Astrocyte (in vitro differentiated cells and primary cell): ENCODE results near the gene IL1B. TPM values are rescaled to one million over a fixed set of nuclear protein-coding genes. Genes with fewer than 3 reads are reported as not detected.

Source experiments
- DNase-seq: peaks from one replicate; pipeline ENCODE4 v3.0.0-alpha.2; 2010; ENCODE audit warnings: low read depth
- FAIRE-seq: peaks from 2 replicates; lab custom pipeline; 2011; peaks lifted over from hg19 to GRCh38; lab: Jason Lieb, UNC
- H2AFZ ChIP-seq: 2 replicates; pipeline ENCODE4 v1.6.0; 2012; ENCODE audit warnings: low read depth, low read length, inconsistent platforms
- H3K27ac ChIP-seq: 2 replicates; pipeline ENCODE4 v1.5.1; 2011; ENCODE audit warnings: low read depth, low read length, inconsistent platforms
- H3K27me3 ChIP-seq: 2 replicates; pipeline ENCODE4 v1.6.0; 2011; ENCODE audit warnings: low read length, inconsistent platforms; ENCODE audit not compliant: insufficient read depth
- H3K36me3 ChIP-seq: 2 replicates; pipeline ENCODE4 v1.5.1; 2011; ENCODE audit warnings: low read length, inconsistent platforms; ENCODE audit not compliant: insufficient read depth
- H3K4me1 ChIP-seq: 2 replicates; pipeline ENCODE4 v1.5.1; 2011; ENCODE audit warnings: low read length, inconsistent platforms; ENCODE audit not compliant: insufficient read depth
- H3K4me2 ChIP-seq: 2 replicates; pipeline ENCODE4 v1.6.0; 2012; ENCODE audit warnings: low read length, inconsistent platforms
- H3K4me3 ChIP-seq: 2 replicates; pipeline ENCODE4 v1.5.1; 2011; ENCODE audit warnings: low read depth, mild to moderate bottlenecking, low read length, inconsistent platforms; ENCODE audit not compliant: insufficient read depth
- H3K79me2 ChIP-seq: 2 replicates; pipeline ENCODE4 v1.6.0; 2012; ENCODE audit warnings: mild to moderate bottlenecking, low read length, inconsistent platforms; ENCODE audit not compliant: insufficient read depth
- H3K9ac ChIP-seq: 2 replicates; pipeline ENCODE4 v1.6.0; 2012; ENCODE audit warnings: mild to moderate bottlenecking, low read length, inconsistent platforms
- H3K9me3 ChIP-seq: 2 replicates; pipeline ENCODE4 v1.5.1; 2012; ENCODE audit warnings: low read depth, mild to moderate bottlenecking, low read length, inconsistent platforms; ENCODE audit not compliant: insufficient read depth
- H4K20me1 ChIP-seq: 2 replicates; pipeline ENCODE4 v1.6.0; 2012; ENCODE audit warnings: low read length, inconsistent platforms; ENCODE audit not compliant: insufficient read depth
- H3K27ac Mint-ChIP-seq: one replicate; pipeline ENCODE4 v1.8.0; 2021; ENCODE audit warnings: mild to moderate bottlenecking, mixed read lengths; ENCODE audit not compliant: unreplicated experiment
- H3K27me3 Mint-ChIP-seq: one replicate; pipeline ENCODE4 v1.8.0; 2021; ENCODE audit warnings: low read depth, mixed read lengths; ENCODE audit not compliant: unreplicated experiment
- H3K36me3 Mint-ChIP-seq: one replicate; pipeline ENCODE4 v1.8.0; 2021; ENCODE audit warnings: low read depth, mixed read lengths; ENCODE audit not compliant: unreplicated experiment
- H3K4me1 Mint-ChIP-seq: one replicate; pipeline ENCODE4 v1.8.0; 2021; ENCODE audit warnings: low read depth, mixed read lengths; ENCODE audit not compliant: unreplicated experiment
- H3K4me3 Mint-ChIP-seq: one replicate; pipeline ENCODE4 v1.8.0; 2021; ENCODE audit warnings: mild to moderate bottlenecking, moderate library complexity, mixed read lengths; ENCODE audit not compliant: unreplicated experiment
- H3K9me3 Mint-ChIP-seq: one replicate; pipeline ENCODE4 v1.8.0; 2021; ENCODE audit warnings: mild to moderate bottlenecking, mixed read lengths; ENCODE audit not compliant: unreplicated experiment
- CTCF ChIP-seq: IDR thresholded peaks from 2 replicates; pipeline ENCODE4 v1.5.1; 2011; ENCODE audit warnings: low read depth, mild to moderate bottlenecking, inconsistent platforms, low read length, moderate library complexity; ENCODE audit not compliant: insufficient read depth
- EZH2 ChIP-seq: IDR thresholded peaks from 2 replicates; pipeline ENCODE4 v1.6.1; 2012; ENCODE audit warnings: mild to moderate bottlenecking, low read length, inconsistent platforms; ENCODE audit not compliant: insufficient read depth
- total RNA-seq: library from RNA; stranded (reverse); gene quantifications from 2 replicates; pipeline ENCODE4 v1.2.1, GENCODE V29; 2021

The IL1B gene
- total RNA-seq, 1 donor from 2014 or later: not detected

GRCh38 chr2:112787729-112788393, 48.7 kb downstream of the IL1B start:
- H3K27me3 Mint-ChIP-seq: peaks cover 4% of the 10 kb centered on the region

DNA sequence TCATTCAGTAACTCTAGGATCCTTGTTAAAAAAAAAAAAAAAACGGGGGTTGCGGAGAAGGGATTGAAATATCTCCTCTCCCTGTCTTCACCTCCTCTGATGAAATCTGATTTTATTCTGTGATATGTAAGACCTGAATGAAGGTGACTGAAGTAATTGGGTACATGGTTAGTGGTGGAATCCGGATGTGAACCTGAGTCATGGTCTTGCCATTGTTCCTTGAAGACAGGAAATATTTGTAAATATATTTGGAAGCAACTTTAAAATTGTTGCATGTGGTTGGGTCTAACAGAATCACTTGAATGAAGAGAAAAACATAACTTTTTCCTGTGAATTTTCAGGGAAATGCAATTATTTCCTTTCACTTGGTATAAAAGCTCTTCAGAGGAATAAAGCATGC, 49.3 kb downstream of the IL1B start:
- Histone ChIP-seq H3K27ac (no peak overlapping the region), H4K20me1 (no peaks in the 10 kb centered on the region), H3K79me2 (no peaks in the 10 kb centered on the region), H3K9me3 (no peaks in the 10 kb centered on the region), H3K27me3 (no peaks in the 10 kb centered on the region), H3K4me2 (no peak overlapping the region), H3K4me1 (peaks cover 8% of the 10 kb centered on the region), H3K36me3 (no peaks in the 10 kb centered on the region), H2AFZ (no peak overlapping the region), H3K4me3 (no peak overlapping the region), H3K9ac (no peak overlapping the region)
- H3K4me3 Mint-ChIP-seq: no peak overlapping the region
- peaks cover 3% of the 10 kb centered on the region for H3K4me1 Mint-ChIP-seq
- H3K27ac Mint-ChIP-seq: no peak overlapping the region
- TF ChIP-seq CTCF (no peak), EZH2 (no peak)
- H3K27me3 Mint-ChIP-seq: peaks cover 5% of the 10 kb centered on the region
- peaks cover 3% of the 10 kb centered on the region for H3K9me3 Mint-ChIP-seq
- DNase-seq (no peak), FAIRE-seq (no peak)
- no peaks in the 10 kb centered on the region for H3K36me3 Mint-ChIP-seq

More at GRCh38 chr2:112787729-112788393, 48.7 kb downstream of the IL1B start:
- no peaks in the 10 kb centered on the region for H3K36me3 ChIP-seq
- no peak for TF ChIP-seq EZH2
- no peak for TF ChIP-seq CTCF
- H4K20me1 ChIP-seq: no peaks in the 10 kb centered on the region
- H3K9ac ChIP-seq: no peak overlapping the region
- Mint-ChIP-seq H3K4me3 (no peak overlapping the region), H3K4me1 (peaks cover 3% of the 10 kb centered on the region), H3K27ac (no peak overlapping the region), H3K9me3 (peaks cover 3% of the 10 kb centered on the region), H3K36me3 (no peaks in the 10 kb centered on the region)
- H3K4me2 ChIP-seq: no peak overlapping the region
- H2AFZ ChIP-seq: no peak overlapping the region
- FAIRE-seq: no peak
- peaks cover 8% of the 10 kb centered on the region for H3K4me1 ChIP-seq
- H3K27me3 ChIP-seq: no peaks in the 10 kb centered on the region
- H3K4me3 ChIP-seq: no peak overlapping the region
- H3K27ac ChIP-seq: no peak overlapping the region
- no peak for DNase-seq
- H3K9me3 ChIP-seq: no peaks in the 10 kb centered on the region
- H3K79me2 ChIP-seq: no peaks in the 10 kb centered on the region
